Brain microvascular endothelial cell (primary cell): ENCODE measurements around the gene MSH5.
"Not testable (repeated sequence)": the region's sequence is repeated elsewhere in the genome, so short reads cannot be mapped to it uniquely, and the experiment has no call there.

Source experiments
- DNase-seq: peaks from one replicate; pipeline ENCODE4 v3.0.0-alpha.2; 2020
- H3K27ac ChIP-seq: fragments of 250-450 bp; sonication (Bioruptor Pico); 2 replicates; pipeline ENCODE4 v1.5.1; 2020; ENCODE audit warnings: mild to moderate bottlenecking, moderate library complexity
- H3K27me3 ChIP-seq: fragments of 250-450 bp; sonication (Bioruptor Pico); replicated peaks from 2 replicates; pipeline ENCODE4 v1.5.1; 2020; ENCODE audit warnings: mild to moderate bottlenecking
- H3K36me3 ChIP-seq: fragments of 250-450 bp; sonication (Bioruptor Pico); replicated peaks from 2 replicates; pipeline ENCODE4 v1.5.1; 2020; ENCODE audit warnings: mild to moderate bottlenecking
- H3K4me3 ChIP-seq: 2 replicates; pipeline ENCODE4 v1.5.1; 2011; ENCODE audit warnings: low read depth, mild to moderate bottlenecking, control low read depth, low read length, moderate library complexity
- CTCF ChIP-seq: IDR thresholded peaks from 2 replicates; pipeline ENCODE4 v1.5.1; 2011; ENCODE audit warnings: low read depth, mild to moderate bottlenecking, moderate library complexity, low read length, control low read depth, inconsistent platforms; ENCODE audit errors: missing control alignments
- in situ Hi-C: cut with HindIII; loops from 2 replicates; pipeline ENCODE4 v1.10.0; 2017; ENCODE audit warnings: low sequenced_read_pairs, low pct_ligation_motif_present

MSH5 gene

GRCh38 chr6:31785475-31785874 is 45.7 kb downstream of the MSH5 start:
- Histone ChIP-seq H3K27me3 (no peaks in the 10 kb centered on the region), H3K27ac (no peak overlapping the region), H3K36me3 (peaks cover 66% of the 10 kb centered on the region), H3K4me3 (no peak overlapping the region)
- in situ Hi-C loops: no loop called here
- no peak for TF ChIP-seq CTCF
- no peak for DNase-seq

- in situ Hi-C loops: no loop called here
- Histone ChIP-seq H3K27me3 (no peaks in the 10 kb centered on the region), H3K36me3 (peaks cover 25% of the 10 kb centered on the region), H3K4me3 (no peak overlapping the region), H3K27ac (no peak overlapping the region)
- peak; percentile 82 for TF ChIP-seq CTCF
- peak; percentile 45 for DNase-seq
These were observed 51.7 kb downstream of the MSH5 start for GRCh38 chr6:31791324-31792089.

GRCh38 chr6:31792090-31792374 is 52.2 kb downstream of the MSH5 start:
- H3K27me3 ChIP-seq: no peaks in the 10 kb centered on the region
- H3K4me3 ChIP-seq: no peak overlapping the region
- TF ChIP-seq CTCF: no peak
- in situ Hi-C loops: no loop called here
- DNase-seq: no peak
- H3K36me3 ChIP-seq: peaks cover 25% of the 10 kb centered on the region
- H3K27ac ChIP-seq: no peak overlapping the region

GRCh38 chr6:31792761-31793171 is 53.0 kb downstream of the MSH5 start:
- peak; percentile 55 for DNase-seq
- Histone ChIP-seq H3K27ac (peak overlapping the region; percentile 23), H3K27me3 (no peaks in the 10 kb centered on the region), H3K4me3 (peak overlapping the region; percentile 15), H3K36me3 (peaks cover 25% of the 10 kb centered on the region)
- TF ChIP-seq CTCF: no peak
- in situ Hi-C loops: no loop called here

GRCh38 chr6:31793927-31794245 is 54.1 kb downstream of the MSH5 start:
- Histone ChIP-seq H3K36me3 (peaks cover 25% of the 10 kb centered on the region), H3K4me3 (peak overlapping the region; percentile 90), H3K27ac (peak overlapping the region; percentile 96)
- in situ Hi-C loops, H3K27me3 ChIP-seq, DNase-seq: not testable (repeated sequence)

- H3K27me3 ChIP-seq: no peaks in the 10 kb centered on the region
- in situ Hi-C loops: no loop called here
- peak overlapping the region; percentile 90 for H3K4me3 ChIP-seq
- H3K27ac ChIP-seq: peak overlapping the region; percentile 96
- TF ChIP-seq CTCF: no peak
- H3K36me3 ChIP-seq: peaks cover 23% of the 10 kb centered on the region
- DNase-seq: peak; percentile 19
These were observed 54.6 kb downstream of the MSH5 start for GRCh38 chr6:31794294-31794865.
